RKO (cell line): ENCODE results near the gene DCP2.

Experiments used
- DNase-seq: peaks from one replicate; pipeline ENCODE4 v3.0.0-alpha.2; 2016; ENCODE audit warnings: low spot score

DCP2 gene

DNA sequence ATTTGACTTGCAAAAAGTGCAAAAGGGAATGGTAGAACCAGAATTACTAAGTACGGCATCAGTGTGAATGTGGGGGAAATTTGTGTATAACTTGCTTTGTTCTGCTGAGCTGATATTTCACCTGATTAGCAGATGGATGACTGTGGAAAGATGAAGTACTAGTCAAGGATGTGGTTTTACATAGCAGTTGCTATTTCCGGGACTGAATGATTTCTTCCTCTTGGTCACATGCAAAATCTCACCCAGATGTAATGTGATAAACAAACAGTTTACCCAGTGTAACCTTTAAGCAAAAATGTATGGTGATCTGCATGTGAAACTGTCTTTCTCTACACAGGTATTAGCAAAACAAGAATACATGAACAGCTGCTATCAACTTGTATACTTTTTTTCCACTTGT, 46.1 kb downstream of the DCP2 start:
- DNase-seq: no peak

DNA sequence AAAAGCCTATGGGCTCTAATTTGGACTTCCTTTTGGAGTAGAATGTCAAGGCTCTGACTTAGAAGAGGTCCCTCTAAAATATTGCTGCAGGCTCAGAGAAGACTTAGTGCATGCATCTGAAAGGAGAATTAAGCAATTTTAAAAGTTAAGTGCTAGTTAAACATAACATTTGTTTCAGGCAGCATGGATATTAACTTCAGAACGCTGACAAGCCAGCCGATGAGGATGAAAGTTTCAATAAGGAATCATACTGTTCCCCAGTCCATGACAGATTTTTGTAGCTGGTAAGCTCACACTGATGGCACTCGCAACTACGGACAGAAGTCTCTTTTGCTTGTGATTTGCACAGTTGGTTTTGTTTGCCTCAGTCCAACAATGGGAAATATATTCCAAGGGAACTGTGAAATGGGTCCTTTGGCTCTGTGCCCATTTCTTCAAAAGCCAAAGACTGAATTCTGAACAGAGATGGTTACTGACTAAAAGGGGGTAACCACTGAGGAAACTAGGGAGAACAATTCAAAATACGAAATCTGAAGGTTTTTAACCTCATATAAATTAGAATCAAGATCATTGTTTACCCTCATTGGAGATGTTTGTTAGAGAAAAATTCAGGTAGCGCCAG, 47.6 kb downstream of the DCP2 start:
- DNase-seq: no peak

DNA sequence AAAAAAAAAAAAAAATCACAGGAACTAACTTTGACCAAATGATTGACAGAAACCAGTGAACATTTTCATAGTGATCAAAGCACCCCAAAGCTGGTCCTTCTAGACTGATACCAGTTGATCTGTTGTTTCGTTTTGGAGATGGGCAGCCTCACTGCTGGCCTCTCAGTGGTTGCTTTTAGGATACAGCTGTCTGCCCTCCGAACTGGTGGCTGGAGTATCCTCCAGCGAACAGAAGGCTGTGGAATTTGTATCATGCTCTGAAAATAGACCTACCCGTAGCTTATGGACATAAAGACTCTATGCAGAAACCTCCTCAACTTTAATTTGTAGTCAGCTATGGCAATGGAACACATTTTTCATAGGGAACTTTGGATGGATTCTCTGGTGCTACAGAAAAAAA, 49.0 kb downstream of the DCP2 start:
- no peak for DNase-seq

DNA sequence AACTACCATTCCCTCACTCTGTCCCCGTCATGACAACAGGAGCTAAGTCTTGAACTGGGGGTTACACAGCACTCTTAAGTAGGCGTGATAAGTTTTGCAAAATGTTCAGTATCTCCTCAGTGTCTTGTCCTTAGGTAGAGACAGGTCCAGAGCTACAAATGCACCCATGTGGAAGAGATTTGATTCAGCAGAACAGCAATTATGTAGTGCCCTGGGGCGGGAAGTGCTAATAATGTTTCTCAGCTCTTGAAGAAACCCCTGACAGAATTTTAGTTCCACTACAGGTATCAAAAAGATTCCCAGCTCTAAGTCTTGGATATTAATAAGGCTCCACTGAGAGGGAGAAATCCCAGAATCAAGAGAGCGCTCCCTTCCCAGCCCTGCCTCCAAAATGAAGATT, 49.6 kb downstream of the DCP2 start:
- DNase-seq: no peak

DNA sequence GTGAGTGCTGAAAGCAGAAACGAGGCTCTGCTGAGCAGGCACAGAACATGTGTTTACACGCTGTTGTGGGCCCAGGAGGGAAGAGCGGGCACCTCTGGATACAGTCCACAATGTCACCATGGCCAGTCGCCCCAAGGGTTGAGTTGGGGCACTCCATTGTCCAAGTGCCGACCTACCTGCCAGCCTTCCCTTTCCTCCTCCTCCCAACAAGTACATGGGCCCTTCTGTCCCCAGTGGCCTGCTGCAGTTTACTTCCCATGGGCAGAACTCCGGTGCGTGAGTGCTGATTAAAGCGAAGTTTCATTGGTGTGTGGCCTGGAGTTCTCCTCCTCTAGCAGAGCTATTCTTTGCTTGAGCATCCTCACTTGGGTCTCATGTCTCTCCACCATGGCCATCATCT, 50.4 kb downstream of the DCP2 start:
- DNase-seq: no peak

DNA sequence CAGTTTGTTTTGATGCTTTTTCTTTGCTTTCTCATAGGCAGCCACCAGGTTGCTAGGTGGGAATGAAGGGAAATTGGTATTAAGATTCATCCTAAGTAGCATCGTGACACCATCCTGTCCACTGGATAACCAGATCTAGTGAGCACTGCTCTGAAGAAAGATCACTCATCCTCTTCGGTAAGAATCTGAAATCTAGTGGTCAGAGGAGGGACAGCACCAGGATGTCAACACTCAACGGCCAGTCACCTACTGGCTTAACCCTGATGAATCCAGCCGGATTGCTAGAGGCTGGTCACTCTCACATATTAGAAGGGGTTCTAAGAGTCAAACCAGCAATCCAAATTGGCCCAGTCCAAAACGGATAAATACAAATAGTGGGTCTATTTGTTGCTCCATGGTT, 50.8 kb downstream of the DCP2 start:
- peak; percentile 17 for DNase-seq

DNA sequence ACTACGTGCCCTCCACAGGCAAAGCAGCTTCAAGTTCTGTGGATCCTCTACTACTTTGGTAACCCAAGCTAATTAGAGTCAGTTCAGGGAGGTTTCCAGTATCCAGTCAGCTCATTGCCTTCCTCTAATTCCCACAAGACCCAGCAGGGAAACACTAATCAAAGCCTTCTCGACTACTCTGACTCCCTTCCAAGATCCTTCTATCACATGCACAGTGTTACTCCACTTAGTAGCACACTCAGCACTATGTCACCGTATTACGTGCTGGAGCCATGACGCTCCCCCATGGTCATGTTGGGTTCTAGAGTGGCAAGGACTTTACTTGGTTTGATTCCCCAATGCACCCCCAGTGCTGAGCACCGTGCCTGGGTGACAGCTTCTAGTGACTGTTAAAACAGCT, 53.0 kb downstream of the DCP2 start:
- DNase-seq: peak; percentile 40

DNA sequence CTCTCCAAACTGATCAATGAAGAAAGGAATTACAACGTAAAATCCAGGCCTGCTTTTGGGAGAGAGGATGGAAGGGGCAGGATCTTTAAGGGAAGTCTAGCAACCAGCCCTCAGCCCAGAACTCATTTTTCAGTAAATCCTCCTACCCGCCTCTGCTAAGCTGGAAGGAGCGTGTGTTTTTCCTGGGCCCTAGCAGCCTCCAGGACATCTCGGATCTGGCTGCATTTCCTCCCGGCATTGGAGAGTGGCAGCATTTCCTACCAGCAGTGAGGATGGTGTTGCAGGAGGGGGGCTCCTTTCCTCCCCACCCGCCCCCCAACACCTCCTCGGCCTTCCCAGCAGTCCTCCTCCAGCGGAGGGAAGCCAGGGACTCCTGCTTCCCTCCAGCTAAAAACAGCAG, 54.5 kb downstream of the DCP2 start:
- DNase-seq: no peak

DNA sequence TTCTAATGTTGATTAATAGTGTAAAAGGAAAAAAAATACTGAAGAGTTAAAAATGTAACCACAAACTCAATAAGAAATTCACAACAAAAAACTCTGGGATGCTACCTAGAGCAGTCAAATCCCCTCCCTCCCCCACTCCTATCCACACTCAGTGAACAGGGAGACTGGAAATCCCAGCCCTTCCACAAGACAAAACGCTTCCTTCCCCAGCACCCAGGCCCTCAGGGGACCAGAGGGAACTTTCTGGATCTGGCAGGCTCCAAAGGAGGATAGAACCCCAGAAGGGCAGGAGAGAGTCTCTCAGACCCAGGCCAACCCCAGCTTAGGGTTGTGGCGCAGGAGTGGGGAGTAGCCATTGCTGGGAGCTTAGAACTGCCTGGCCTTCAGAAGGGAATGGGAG, 55.0 kb downstream of the DCP2 start:
- DNase-seq: no peak

DNA sequence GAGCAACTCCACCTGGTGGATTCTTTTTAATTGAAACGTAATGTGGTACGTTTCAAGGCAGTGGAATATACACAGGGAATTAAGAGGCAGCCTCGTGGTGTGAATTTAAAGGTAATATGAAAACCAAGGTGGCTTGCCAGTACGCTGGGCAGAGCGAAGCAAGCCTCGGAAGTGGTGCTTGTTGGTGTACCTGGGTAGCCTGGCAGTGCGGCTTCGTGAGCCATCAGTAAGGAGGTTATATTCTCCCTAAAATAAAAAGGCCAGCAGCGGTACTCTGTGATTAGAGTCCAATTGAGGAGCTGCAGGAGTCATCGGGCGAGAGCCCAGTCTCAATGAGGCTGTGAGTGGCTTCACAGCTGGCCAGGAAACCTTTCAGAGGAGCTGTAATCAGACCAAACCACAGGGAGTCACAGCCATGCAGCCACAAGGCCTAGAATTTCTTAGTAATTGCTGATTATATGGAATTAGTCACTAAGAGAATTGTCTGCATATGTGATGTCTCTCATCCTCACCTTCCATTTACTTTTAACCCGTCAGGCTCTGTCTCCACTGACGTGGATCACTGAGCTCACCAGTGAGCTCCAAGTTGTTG, 57.7 kb downstream of the DCP2 start:
- DNase-seq: peak; percentile 77

DNA sequence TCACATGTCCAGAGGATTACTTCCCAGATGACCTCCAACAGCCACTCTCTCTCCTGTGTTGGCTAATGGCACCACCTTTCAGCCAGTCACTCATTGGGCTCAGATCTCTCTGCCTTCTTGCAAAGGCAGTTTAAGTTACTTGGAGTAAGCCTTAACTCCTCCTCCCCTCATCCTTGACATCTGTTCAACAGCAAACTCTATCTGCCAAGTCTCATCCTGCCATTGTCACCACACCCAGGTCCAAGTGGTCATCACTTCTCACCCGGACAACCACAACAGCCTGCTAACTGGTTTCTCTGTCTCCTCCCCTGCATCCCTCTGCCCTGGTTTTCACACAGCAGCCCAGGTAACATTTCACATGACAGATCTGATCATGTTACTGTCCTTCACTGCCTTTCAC, 58.5 kb downstream of the DCP2 start:
- DNase-seq: no peak

DNA sequence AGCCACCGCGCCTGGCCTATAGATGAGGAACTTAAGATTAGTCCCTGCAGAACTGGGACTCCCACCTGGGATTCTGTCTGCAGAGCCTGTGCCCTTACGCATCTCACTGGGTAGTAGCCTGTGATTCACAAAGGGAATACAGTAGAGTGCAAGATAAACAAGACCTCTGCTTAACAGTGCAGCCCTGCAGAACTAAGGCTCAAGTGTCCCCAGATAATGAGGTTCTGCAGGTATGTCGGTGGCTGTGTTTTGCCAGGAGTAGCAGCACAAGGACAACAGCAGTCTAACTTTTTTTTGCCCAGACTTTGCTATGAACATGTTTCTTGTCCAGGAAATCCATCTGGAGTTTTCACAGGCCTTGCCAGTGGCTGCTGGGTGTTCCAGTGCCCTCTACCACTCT, 59.7 kb downstream of the DCP2 start:
- DNase-seq: no peak

DNA sequence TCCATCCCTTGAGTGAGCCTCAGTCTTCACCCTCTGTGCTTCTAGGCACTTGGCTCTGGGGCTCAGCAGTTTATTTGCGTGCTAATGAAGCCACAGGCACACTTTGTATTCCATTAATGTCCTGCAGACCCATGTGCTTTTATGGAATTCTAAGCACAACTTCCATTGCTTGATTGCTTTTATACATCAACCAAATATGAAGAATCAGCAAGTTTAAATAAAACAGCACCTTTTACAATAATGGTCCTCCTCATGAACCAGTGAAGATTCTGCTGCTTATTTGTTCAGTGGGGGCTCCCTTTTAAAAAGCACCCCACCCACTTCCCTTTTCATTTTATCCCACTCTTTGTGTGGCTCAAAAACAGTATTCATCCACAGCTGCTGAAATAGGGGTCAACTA, 60.2 kb downstream of the DCP2 start:
- no peak for DNase-seq

DNA sequence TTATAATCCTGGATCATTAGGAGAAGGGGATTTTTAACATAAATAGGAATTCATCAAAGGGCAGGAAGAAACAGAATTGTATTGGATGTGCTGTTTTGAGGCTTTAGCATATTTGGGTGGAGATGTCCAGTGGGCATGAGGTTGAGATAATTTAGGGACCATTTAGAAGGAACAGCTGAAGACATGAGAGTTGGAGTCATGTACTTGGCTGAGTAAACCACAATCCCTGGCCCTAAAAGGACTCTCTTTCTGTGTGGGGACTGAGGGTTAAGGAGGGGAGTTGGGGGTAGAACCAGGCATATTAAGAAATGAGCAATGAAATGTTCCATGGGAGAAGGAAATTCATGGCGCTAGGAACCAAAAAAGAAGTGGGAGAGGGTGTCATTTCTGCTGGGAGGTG, 61.5 kb downstream of the DCP2 start:
- no peak for DNase-seq

DNA sequence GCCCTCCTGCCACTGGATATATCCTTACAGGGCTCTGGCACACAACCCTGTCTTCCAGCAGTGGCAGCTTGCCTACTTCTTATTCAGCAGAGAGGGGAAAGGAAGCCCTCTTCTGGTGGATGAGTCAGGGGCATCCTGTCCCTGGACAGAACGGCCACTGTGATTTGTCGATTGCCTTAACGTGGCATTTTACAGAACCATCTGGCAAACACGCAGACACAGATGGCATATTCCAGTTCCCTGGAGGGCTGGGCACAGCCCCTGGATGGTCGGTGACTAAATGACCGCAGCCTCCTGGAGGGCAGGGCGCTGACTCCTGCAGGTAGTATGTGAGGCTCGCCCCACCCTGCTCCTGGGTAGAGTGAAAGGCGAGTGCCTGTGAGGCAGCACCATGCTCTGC, 62.1 kb downstream of the DCP2 start:
- peak; percentile 9 for DNase-seq

DNA sequence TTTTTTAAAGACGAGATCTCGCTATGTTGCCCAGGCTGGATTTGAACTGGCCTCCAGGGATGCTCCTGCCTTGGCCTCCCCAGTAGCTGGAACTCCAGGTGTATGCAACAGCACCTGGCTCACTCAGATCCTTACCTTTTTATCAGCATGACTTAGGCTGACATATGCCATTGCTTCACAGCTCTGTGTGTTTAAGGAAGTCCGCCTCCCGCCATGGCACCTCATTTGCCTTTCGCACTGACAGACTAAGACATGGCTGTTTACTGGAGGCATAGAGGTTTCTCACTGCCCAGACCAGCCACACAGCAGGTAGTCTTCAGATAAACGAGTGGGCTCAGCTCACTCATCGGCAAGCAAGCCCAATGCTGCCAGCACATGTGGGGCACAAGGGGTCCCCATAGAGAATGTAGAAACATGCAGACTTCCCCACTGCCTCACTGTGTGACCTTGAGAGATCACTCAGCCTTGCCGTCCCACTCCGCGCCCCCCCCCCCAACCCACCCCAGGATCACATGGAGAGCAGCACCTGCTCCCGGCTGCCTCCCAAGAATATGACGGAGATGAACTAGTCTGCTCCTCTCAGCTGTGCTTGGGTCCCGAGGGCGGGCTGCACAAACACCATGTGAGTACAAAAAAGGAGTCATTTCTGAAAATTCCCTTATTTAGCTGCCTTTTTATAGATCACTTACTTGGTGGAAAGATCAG, 62.8 kb downstream of the DCP2 start:
- DNase-seq: no peak

DNA sequence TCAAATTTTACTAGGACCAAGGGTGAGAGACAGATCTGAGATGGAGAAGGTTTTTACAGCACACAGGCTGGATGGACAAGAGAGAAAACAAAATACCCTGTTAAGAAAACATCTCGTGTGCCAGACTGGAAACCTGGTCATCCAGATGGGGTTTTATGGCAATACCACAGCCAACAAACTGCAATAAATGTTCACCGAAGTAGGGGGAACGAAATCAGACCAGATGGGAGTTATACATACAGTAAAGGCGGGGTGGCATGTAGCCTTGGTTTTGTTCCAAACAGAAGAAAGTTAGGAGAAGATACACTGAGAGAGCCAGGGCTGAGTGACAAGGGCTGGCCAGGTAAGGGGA, 63.3 kb downstream of the DCP2 start:
- DNase-seq: no peak

DNA sequence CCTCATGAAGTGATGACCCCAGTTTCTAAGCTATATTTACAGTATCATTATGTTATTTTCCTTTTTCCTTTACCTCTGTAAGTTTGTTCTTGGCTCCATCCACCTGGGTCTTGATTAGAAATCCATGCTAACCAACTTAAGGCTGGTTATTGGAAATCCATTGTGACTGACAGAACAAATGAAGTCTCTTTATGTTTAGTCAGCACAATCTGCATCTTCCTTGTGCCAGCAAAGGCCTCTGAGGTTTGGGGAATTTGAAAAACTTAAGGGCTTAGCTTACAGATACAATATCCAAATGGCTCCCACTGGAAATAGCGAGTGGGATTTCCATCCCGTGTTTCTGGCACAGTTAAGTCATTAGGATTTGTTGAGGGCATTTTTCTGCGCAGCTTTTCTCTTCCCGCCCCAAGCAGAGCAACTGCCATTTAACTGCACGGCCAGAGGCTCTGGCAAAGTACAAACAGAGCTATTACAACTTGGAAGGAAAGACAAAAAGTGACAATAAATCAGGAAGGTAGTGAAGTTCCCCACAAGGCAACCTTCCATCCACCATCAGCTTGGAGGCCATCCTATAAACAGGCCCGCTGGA, 64.2 kb downstream of the DCP2 start:
- no peak for DNase-seq

DNA sequence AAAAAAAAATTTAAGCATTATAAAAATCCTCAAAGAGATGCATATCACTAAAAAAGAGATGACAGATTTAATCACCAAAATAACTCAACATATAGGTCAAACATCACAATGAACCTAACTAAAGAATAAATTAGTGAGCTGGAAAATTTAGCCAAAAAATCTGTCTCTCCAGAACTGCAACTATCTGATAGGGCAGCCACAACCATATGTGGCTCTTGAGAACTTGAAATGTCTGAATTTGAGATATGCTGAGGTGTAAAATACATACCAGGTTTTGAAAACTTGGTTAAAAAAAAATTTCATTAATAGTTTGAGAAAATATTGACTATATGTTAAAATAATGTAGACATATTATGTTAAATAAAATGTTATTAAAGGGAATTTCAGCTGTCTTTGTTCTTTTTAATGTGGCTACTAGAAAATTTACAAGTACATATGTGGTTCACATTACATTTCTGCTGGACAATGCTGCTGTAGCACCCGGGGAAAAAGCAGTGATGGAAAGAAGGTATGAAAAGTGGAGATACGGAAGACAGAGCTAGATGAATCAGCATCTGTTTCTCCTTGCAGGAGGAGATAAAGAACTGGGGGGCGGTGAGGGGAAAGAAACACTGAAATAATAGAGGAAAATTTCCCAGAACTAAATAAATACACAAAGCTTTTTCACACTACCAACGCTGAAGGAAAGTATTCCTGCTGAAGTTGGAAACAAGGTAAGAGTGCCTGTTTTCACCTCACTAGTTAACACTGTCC, 66.1 kb downstream of the DCP2 start:
- DNase-seq: no peak

DNA sequence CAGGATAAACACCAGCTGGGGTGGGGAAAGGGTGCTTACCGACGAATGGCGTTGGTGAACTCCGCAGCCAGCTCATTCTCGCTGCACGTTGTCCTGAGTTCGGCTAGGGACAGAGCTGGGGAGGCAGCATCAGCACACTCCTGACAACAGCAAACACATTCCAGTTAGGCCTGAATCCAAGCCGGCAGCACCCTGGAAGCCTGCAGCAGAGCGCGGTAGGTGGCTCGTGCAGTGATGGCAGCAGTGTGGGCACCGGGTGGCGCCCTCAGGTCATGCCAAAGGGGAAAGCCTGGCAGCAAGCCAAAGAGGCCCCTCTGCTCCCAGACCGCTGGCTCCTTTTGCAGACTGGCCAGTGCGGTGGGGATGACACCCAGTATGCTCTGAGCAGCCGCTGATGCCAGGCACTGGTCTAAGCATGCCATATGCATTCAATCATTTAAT, 66.9 kb downstream of the DCP2 start:
- peak; percentile 16 for DNase-seq

DNA sequence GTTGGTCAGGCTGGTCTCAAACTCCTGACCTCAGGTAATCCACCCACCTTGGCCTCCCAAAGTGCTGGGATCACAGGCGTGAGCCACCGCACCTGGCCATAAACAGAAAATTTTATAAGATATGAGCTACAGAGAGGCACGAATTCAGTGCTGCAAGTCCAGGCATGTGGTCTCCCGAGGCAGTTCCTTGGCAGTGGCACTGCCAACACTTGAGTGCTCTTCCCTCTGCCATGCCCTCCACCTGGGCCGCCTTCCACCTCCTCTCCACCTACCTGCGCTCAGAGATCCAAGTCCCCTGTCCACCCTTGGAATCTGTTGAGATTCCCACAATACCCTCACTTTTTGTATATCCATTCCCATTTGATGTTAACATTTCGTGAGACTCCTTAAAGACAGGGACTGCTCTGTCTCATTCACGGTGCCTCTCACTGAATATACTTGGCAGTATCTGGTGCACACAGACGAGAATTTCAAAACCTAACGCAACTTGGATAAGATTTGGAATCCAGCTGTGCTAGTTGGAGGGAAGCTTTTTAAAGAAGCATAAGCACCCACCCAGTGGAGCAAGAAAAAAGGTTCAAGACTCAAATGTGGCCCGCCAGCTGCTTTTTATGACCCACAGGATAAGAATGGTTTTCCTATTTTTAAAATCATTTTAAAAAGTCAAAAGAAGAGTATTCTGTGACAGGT, 68.3 kb downstream of the DCP2 start:
- no peak for DNase-seq

DNA sequence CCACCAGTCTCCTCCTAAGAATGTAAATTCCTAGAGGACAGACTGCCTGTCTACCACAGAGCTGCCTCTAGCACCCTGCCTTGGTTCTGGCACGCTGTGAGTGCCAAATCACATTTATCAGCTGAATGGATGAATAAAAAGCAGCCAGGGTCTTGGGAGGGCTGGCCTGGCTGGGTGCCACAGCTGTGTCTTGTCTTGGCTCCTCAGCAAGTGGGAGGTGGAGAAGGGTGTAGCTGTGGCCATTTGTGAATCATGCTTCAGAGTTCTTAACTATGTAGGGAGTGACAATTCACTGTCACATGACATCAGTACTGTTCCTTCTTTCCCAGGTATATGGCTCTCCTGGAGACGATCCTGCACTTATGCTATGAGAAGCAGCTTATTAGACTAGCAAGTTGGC, 70.6 kb downstream of the DCP2 start:
- no peak for DNase-seq
